HCT116 (cell line): ENCODE data around the gene LFNG. TPM values are rescaled to one million over a fixed set of nuclear protein-coding genes. Genes with fewer than 3 reads are reported as not detected.

Experiments used
- ATAC-seq: fragments of 200-7000 bp; cut with Tn5 transposase; 2 replicates; pipeline ENCODE4 v1.9.1; 2020; ENCODE audit warnings: mild to moderate bottlenecking, moderate library complexity
- BruUV-seq: library from RNA; stranded (reverse); fragments of 400-500 nt; replicated peaks from 2 replicates; lab custom pipeline; 2021; lab: Mats Ljungman, UMichigan
- CTCF ChIA-PET: fragments of 300-600 bp; sonication (Branson Sonifier 250); formaldehyde crosslinking; loops from one replicate; lab custom pipeline; 2021; ENCODE audit warnings: antibody characterized with exemption; lab: Charles Lee
- POLR2A ChIA-PET: fragments of 300-600, 350-600 bp; sonication (Branson Sonifier 250); formaldehyde crosslinking; loops from one replicate; lab custom pipeline; 2021; ENCODE audit warnings: antibody characterized with exemption; lab: Charles Lee
- RAD21 ChIA-PET, 2 experiments: fragments of 300-600 bp; sonication (Branson Sonifier 250); formaldehyde crosslinking; loops; one replicate each; lab custom pipeline; 2023; ENCODE audit warnings: low total read pairs in 2 of 2; ENCODE audit not compliant: uncharacterized antibody in 2 of 2, unreplicated experiment in 2 of 2, low non-redundant PET in 1 of 2; lab: Charles Lee
- DNase-seq: peaks from one replicate; pipeline ENCODE4 v3.0.0-alpha.2; 2010; ENCODE audit warnings: low read depth, low spot score
- H2AFZ ChIP-seq: fragments of 200-600 bp; shearing (Covaris generic), sonication (generic); 2 replicates; pipeline ENCODE4 v1.6.1; 2017; ENCODE audit warnings: low read depth, mixed run types, mixed read lengths, antibody characterized with exemption, low read length; ENCODE audit not compliant: poor library complexity, severe bottlenecking
- H3K27ac ChIP-seq: 2 replicates; pipeline ENCODE4 v1.5.1; 2012; ENCODE audit warnings: low read depth, low read length
- H3K27me3 ChIP-seq: fragments of 200-600 bp; sonication (generic); 2 replicates; pipeline ENCODE4 v1.6.1; 2016; ENCODE audit warnings: mixed run types, low read length, mixed read lengths; ENCODE audit not compliant: insufficient read depth
- H3K36me3 ChIP-seq, 2 experiments: fragments of 200-500 bp in 1 of 2; fragments of 200-600 bp in 1 of 2; sonication (Bioruptor generic) in 1 of 2; sonication (generic) in 1 of 2; 2 replicates each; pipeline versions ENCODE4 v1.5.1 to v1.6.1; 2014 to 2016; ENCODE audit warnings: low read length in 2 of 2, inconsistent platforms in 1 of 2, mixed read lengths in 1 of 2, mixed run types in 1 of 2; ENCODE audit not compliant: insufficient read depth in 2 of 2, control insufficient read depth in 1 of 2
- H3K4me1 ChIP-seq, 2 experiments: fragments of 200-600 bp in 1 of 2; sonication (generic) in 1 of 2; 2 replicates each; pipeline versions ENCODE4 v1.5.1 to v1.6.1; 2012 to 2017; ENCODE audit warnings: low read length in 2 of 2, inconsistent platforms in 1 of 2, mild to moderate bottlenecking in 1 of 2, mixed read lengths in 1 of 2, mixed run types in 1 of 2, moderate library complexity in 1 of 2; ENCODE audit not compliant: insufficient read depth in 2 of 2, control insufficient read depth in 1 of 2
- H3K4me2 ChIP-seq: fragments of 200-600 bp; sonication (generic); 2 replicates; pipeline ENCODE4 v1.6.1; 2017; ENCODE audit warnings: mixed run types, low read length, mixed read lengths
- H3K4me3 ChIP-seq, 2 experiments: fragments of 200-600 bp in 1 of 2; sonication (generic) in 1 of 2; replicated peaks in 1 of 2; 2 replicates each; pipeline ENCODE4 v1.5.1; 2011 to 2016; ENCODE audit warnings: low read length in 2 of 2, control low read depth in 1 of 2, low read depth in 1 of 2, mild to moderate bottlenecking in 1 of 2, mixed read lengths in 1 of 2, mixed run types in 1 of 2
- H3K79me2 ChIP-seq: fragments of 200-600 bp; sonication (generic); 2 replicates; pipeline ENCODE4 v1.6.1; 2017; ENCODE audit warnings: mild to moderate bottlenecking, mixed run types, low read length, moderate library complexity, mixed read lengths; ENCODE audit not compliant: insufficient read depth
- H3K9ac ChIP-seq: fragments of 200-600 bp; sonication (generic); 2 replicates; pipeline ENCODE4 v1.6.1; 2016; ENCODE audit warnings: low read length, mixed read lengths
- H3K9me2 ChIP-seq: fragments of 200-600 bp; sonication (generic), shearing (Covaris generic); 2 replicates; pipeline ENCODE4 v1.6.1; 2017; ENCODE audit warnings: mixed run types, mild to moderate bottlenecking, moderate library complexity; ENCODE audit not compliant: insufficient read depth
- H3K9me3 ChIP-seq, 2 experiments: fragments of 200-500 bp in 1 of 2; fragments of 200-600 bp in 1 of 2; sonication (Bioruptor generic) in 1 of 2; sonication (generic) in 1 of 2; 2 replicates each; pipeline ENCODE4 v1.6.1; 2014 to 2017; ENCODE audit warnings: low read length in 2 of 2, mixed read lengths in 2 of 2, inconsistent platforms in 1 of 2, low read depth in 1 of 2, mild to moderate bottlenecking in 1 of 2, mixed run types in 1 of 2, moderate library complexity in 1 of 2; ENCODE audit not compliant: control insufficient read depth in 1 of 2, insufficient read depth in 1 of 2
- H4K20me1 ChIP-seq: fragments of 200-600 bp; sonication (generic), shearing (Covaris generic); 2 replicates; pipeline ENCODE4 v1.6.1; 2017; ENCODE audit warnings: mixed run types, mild to moderate bottlenecking, moderate library complexity; ENCODE audit not compliant: insufficient read depth
- ATF3 ChIP-seq: IDR thresholded peaks from 2 replicates; pipeline ENCODE4 v1.6.1; 2012
- CBX3 ChIP-seq: IDR thresholded peaks from 2 replicates; pipeline ENCODE4 v1.6.1; 2012; ENCODE audit warnings: low read depth
- EGR1 ChIP-seq: IDR thresholded peaks from 2 replicates; pipeline ENCODE4 v1.6.1; 2012; ENCODE audit warnings: low read depth
- ELF1 ChIP-seq: IDR thresholded peaks from 2 replicates; pipeline ENCODE4 v1.6.1; 2012; ENCODE audit warnings: low read depth, borderline replicate concordance
- EZH2 ChIP-seq: fragments of 200-600 bp; sonication (generic); IDR thresholded peaks from 2 replicates; pipeline ENCODE4 v1.6.1; 2017; ENCODE audit warnings: antibody characterized with exemption, mixed run types
- FOSL1 ChIP-seq: IDR thresholded peaks from 2 replicates; pipeline ENCODE4 v1.6.1; 2012; ENCODE audit warnings: low read depth
- MAX ChIP-seq: IDR thresholded peaks from 2 replicates; pipeline ENCODE4 v1.6.1; 2012
- POLR2A ChIP-seq: IDR thresholded peaks from 2 replicates; pipeline ENCODE4 v1.7.0; 2011; ENCODE audit warnings: borderline replicate concordance; ENCODE audit not compliant: insufficient read depth, insufficient read length; ENCODE audit errors: extremely low read depth
- TCF7L2 ChIP-seq: IDR thresholded peaks from 2 replicates; pipeline ENCODE4 v1.7.0; 2011; ENCODE audit warnings: borderline replicate concordance, inconsistent platforms; ENCODE audit not compliant: insufficient read depth, insufficient read length; ENCODE audit errors: extremely low read depth
- YY1 ChIP-seq: IDR thresholded peaks from 2 replicates; pipeline ENCODE4 v1.6.1; 2011; ENCODE audit warnings: low read length, low read depth, moderate library complexity, mild to moderate bottlenecking; ENCODE audit not compliant: insufficient replicate concordance; ENCODE audit errors: extremely low read depth
- ZFX ChIP-seq: fragments of 450-650 bp; IDR thresholded peaks from 2 replicates; pipeline ENCODE4 v1.6.1; 2017
- intact Hi-C: fragments of 100-400 bp; cut with micrococcal nuclease; formaldehyde crosslinking; loops from 2 replicates; pipeline ENCODE4 v1.10.0; 2022
- total RNA-seq: library from RNA; stranded (reverse); gene quantifications from one replicate; pipeline ENCODE4 v1.2.1, GENCODE V29; 2021; ENCODE audit not compliant: unreplicated experiment

LFNG gene
- total RNA-seq, 1 experiment from 2014 or later = 14.3 TPM

GRCh38 chr7:2517026-2517425 is 2.5 kb upstream of the LFNG start:
- Histone ChIP-seq H3K4me3 (no peak overlapping the region), H3K79me2 (peaks cover 12% of the 10 kb centered on the region; the same call in 1 of the 2 replicates), H3K4me2 (no peak overlapping the region), H3K36me3 (no peaks in the 10 kb centered on the region), H3K27me3 (no peaks in the 10 kb centered on the region), H3K27ac (no peak overlapping the region; the same call in 1 of the 2 replicates), H3K9me2 (no peaks in the 10 kb centered on the region), H3K4me1 (peaks cover 20 to 46% of the 10 kb centered on the region in 2 experiments), H3K9ac (no peak overlapping the region), H3K9me3 (no peaks in the 10 kb centered on the region), H4K20me1 (no peaks in the 10 kb centered on the region), H2AFZ (no peak overlapping the region)
- no TSS peak for BruUV-seq
- TF ChIP-seq TCF7L2 = no peak
- no peak for TF ChIP-seq CBX3
- no peak for TF ChIP-seq ZFX
- TF ChIP-seq POLR2A = no peak
- TF ChIP-seq ATF3 = no peak
- TF ChIP-seq YY1 = no peak
- TF ChIP-seq MAX = no peak
- TF ChIP-seq EGR1 = no peak
- TF ChIP-seq FOSL1 = no peak
- TF ChIP-seq EZH2 = no peak
- no peak for TF ChIP-seq ELF1
- intact Hi-C loops = no loop called here
- ChIA-PET RAD21 (no interaction called here), CTCF (no interaction called here), POLR2A (no interaction called here)
- no peak for DNase-seq
- ATAC-seq = no peak
